Measurements from ENCODE around the gene PLCB1.
A peak's percentile ranks its signal among the peaks of the same experiment; 100 is the strongest.

Gene PLCB1

DNA sequence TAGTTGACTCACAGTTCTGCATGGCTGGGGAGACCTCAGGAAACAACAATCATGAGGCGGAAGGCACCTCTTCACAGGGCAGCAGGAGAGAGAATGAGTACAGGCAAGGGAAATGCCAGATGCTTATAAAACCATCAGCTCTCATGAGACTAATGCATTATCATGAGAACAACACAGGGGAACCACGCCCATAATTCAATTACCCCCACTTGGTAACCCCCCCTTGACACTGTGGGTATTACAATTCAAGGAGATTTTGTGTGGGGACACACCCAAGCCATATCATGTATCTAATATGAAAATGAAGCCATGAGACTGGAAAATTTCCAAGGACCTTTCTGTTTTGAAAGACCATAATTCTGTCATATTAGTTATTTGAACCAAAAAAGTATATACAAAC lies 594.4 kb downstream of the PLCB1 start:
- TF ChIP-seq, protein P1, sequence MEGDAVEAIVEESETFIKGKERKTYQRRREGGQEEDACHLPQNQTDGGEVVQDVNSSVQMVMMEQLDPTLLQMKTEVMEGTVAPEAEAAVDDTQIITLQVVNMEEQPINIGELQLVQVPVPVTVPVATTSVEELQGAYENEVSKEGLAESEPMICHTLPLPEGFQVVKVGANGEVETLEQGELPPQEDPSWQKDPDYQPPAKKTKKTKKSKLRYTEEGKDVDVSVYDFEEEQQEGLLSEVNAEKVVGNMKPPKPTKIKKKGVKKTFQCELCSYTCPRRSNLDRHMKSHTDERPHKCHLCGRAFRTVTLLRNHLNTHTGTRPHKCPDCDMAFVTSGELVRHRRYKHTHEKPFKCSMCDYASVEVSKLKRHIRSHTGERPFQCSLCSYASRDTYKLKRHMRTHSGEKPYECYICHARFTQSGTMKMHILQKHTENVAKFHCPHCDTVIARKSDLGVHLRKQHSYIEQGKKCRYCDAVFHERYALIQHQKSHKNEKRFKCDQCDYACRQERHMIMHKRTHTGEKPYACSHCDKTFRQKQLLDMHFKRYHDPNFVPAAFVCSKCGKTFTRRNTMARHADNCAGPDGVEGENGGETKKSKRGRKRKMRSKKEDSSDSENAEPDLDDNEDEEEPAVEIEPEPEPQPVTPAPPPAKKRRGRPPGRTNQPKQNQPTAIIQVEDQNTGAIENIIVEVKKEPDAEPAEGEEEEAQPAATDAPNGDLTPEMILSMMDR (IDR thresholded peaks at IDR 0.05; ENCODE audit: low read depth, low read length), result no peak
- DNase-seq (ENCODE audit: low read depth in 2 of 2), result no peak
- H3K4me3 ChIP-seq (replicated peaks in 1 of 2; ENCODE audit: low read depth in 2 of 2, low read length in 2 of 2), result no peak overlapping the region

DNA sequence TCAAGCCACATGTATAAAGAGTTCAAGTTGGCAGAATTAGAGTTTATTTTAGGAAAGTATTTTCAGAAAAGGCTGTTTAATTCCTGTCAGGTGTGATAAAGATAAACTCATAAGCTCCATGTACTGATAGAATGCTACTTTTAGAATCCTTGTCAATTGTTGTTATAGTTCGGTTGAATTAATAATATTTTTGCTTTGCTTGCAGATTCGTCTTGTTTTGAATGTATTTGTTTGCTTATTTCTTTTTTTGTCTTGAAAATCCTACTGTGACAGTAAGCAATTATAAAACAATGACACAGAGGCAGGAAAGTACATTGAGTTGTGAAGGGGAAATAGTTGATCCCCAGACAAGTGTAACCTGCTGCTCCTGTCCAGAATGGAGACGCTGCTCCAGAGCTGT lies 602.9 kb downstream of the PLCB1 start:
- TF ChIP-seq, protein P1 (IDR thresholded peaks at IDR 0.05; ENCODE audit: low read depth, low read length), result no peak
- DNase-seq (ENCODE audit: low read depth in 2 of 2), result no peak
- no peak overlapping the region for H3K4me3 ChIP-seq (replicated peaks in 1 of 2; ENCODE audit: low read depth in 2 of 2, low read length in 2 of 2)

DNA sequence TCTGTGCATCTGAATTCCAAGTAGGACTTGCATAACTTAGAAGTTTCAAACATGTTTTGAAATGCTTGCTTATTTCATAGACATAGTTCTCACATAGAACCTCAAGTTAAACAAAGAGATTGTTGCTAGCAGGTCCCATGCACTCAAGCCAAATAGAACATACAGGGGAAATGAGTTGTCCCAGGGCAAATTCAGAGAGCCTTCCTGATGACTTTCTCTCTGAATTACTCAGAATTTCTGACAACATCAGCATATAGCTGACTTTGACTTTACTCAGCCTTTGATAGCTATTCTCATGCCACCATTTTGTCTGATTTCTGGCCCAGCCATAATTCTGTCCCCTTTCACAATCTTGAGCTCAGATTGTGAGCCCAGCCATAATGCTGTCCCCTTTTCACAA lies 603.6 kb downstream of the PLCB1 start:
- DNase-seq (ENCODE audit: low read depth in 2 of 2), result peak in 1 of 2 donors; percentile 48
- TF ChIP-seq, protein P1 (IDR thresholded peaks at IDR 0.05; ENCODE audit: low read depth, low read length), result no peak
- H3K4me3 ChIP-seq (replicated peaks in 1 of 2; ENCODE audit: low read depth in 2 of 2, low read length in 2 of 2), result no peak overlapping the region

- DNase-seq (ENCODE audit: low read depth in 2 of 2), result no peak
- TF ChIP-seq, protein P1 (IDR thresholded peaks at IDR 0.05; ENCODE audit: low read depth, low read length), result no peak
- H3K4me3 ChIP-seq (replicated peaks in 1 of 2; ENCODE audit: low read depth in 2 of 2, low read length in 2 of 2), result no peak overlapping the region
Observed at GRCh38 chr20:8740265-8740664, 608.2 kb downstream of the PLCB1 start.

DNA sequence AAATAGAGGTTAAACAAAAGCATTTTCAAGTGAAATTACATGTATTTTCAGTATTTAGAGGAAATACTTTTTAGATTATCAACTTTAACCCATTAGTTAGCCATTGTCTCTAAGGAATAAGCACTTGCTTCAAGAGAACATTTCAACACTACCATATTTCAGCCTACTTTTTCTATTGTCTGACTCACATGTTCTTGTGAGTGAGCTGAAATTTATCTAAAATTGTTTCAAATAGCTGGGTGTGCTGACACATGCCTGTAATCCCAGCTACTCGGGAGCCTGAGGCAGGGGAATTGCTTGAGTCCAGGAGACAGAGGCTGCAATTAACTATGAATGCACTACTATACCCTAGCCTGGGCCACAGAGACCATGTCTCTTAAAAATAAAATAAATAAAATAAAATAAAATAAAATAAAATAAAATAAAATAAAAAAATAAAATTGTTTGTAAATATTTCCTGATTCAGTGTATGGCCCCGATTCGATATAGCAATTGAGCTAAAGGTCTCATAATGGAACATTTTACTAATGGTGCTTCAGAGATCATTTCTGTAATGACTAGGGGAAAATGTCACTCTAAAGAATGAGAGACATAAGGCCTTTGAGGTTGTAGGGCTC lies 612.3 kb downstream of the PLCB1 start:
- TF ChIP-seq, protein P1 (IDR thresholded peaks at IDR 0.05; ENCODE audit: low read depth, low read length), result no peak
- no peak overlapping the region for H3K4me3 ChIP-seq (replicated peaks in 1 of 2; ENCODE audit: low read depth in 2 of 2, low read length in 2 of 2)
- DNase-seq (ENCODE audit: low read depth in 2 of 2), result peak; percentile 67 to 88

- DNase-seq (ENCODE audit: low read depth in 2 of 2), result peak in 1 of 2 donors; percentile 28
- TF ChIP-seq, protein P1 (IDR thresholded peaks at IDR 0.05; ENCODE audit: low read depth, low read length), result no peak
- no peak overlapping the region for H3K4me3 ChIP-seq (replicated peaks in 1 of 2; ENCODE audit: low read depth in 2 of 2, low read length in 2 of 2)
Observed at GRCh38 chr20:8749101-8749500, 617.0 kb downstream of the PLCB1 start.

GRCh38 chr20:8749986-8750385 lies 617.9 kb downstream of the PLCB1 start:
- TF ChIP-seq, protein P1 (IDR thresholded peaks at IDR 0.05; ENCODE audit: low read depth, low read length), result no peak
- no peak overlapping the region for H3K4me3 ChIP-seq (replicated peaks in 1 of 2; ENCODE audit: low read depth in 2 of 2, low read length in 2 of 2)
- peak in 1 of 2 donors; percentile 70 for DNase-seq (ENCODE audit: low read depth in 2 of 2)
